Testis (tissue), 2 donors: ENCODE measurements around the gene ANKRD17.

Experiments
- CTCF ChIP-seq, 3 experiments: fragments of 450-650 bp in 2 of 3; fragments of 200-600 bp in 1 of 3; sonication (generic) in 1 of 3; IDR thresholded peaks; one replicate each; pipeline ENCODE4 v1.5.1; 2016 to 2019; ENCODE audit warnings: antibody characterized with exemption in 3 of 3, mild to moderate bottlenecking in 2 of 3, moderate library complexity in 1 of 3
- POLR2A ChIP-seq: fragments of 450-650 bp; IDR thresholded peaks from one replicate; pipeline ENCODE4 v1.6.1; 2017; ENCODE audit warnings: antibody characterized with exemption, mild to moderate bottlenecking, moderate library complexity

GRCh38 chr4:73221734-73222133 lies 36.9 kb downstream of the ANKRD17 start:
- TF ChIP-seq CTCF (IDR thresholded peaks at IDR 0.05) (no peak), POLR2A (no peak)
